Measurements from ENCODE around the gene PSMB9.

The PSMB9 gene

DNA sequence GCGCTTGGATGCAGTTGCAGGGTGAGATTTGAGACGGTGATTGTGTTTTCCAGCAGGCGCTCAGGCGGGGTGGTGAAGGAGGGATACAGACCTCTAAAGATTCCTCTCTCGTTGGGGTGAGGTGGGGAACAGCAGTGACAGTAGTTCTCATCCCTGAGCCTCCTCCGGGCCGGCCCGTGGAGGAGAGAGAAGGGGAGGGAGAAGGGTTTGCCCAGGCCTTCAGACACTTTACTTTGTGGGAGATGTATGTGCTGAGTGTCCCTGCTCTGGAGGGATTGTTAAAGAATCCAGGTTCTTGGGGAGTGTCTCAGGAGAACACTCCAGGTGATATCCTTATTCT is 41.0 kb downstream of the PSMB9 start:
- in situ Hi-C loops (cut with MboI; ENCODE audit: low sequenced_read_pairs) = loop anchor here (5.0 kb wide), 1 partner anchor 82 kb away; no protein-coding TSS in a partner anchor

- in situ Hi-C loops (cut with MboI; ENCODE audit: low sequenced_read_pairs) = no loop called here
Observed at GRCh38 chr6:32903952-32904351, 50.0 kb downstream of the PSMB9 start.

GRCh38 chr6:32905078-32905477 is 51.1 kb downstream of the PSMB9 start:
- in situ Hi-C loops (cut with MboI; ENCODE audit: low sequenced_read_pairs) = no loop called here

DNA sequence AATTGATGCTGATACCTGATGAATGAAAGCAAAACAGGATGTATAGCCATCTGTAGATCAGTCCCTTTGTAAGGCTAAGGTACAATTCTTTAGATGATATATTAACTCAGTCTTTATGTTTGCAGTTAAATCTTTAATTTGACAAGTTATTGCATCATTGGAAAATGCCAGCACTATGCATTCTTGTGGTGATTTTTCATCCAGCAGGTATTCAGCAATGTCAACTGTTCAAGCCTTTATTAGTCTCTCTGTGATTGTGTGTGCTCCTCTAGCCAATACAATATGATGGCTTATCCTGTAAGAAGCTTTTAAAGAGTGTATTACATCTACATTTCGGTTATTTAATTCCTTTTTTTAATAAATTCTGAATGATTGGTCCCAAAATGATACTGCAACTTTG is 52.5 kb downstream of the PSMB9 start:
- in situ Hi-C loops (cut with MboI; ENCODE audit: low sequenced_read_pairs) = no loop called here

DNA sequence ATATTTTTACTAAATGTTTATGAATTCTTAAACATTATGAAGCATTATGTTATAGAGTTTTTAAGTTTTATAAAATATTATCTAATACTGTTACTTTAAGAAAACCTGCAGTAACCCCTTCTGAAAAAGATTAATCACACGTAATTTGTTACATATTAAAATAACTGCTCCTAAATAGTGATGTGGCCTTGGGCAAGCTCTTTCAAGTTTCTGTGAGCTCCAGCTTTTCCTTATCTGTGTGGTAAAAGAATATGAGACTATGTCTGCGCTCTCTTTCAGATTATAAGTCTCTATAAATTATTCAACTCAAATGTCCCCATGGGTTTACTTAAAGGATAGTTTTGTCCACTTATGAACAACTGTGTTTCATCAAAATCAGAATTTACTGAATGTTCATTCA is 54.9 kb downstream of the PSMB9 start:
- in situ Hi-C loops (cut with MboI; ENCODE audit: low sequenced_read_pairs) = no loop called here
